Right lobe of liver (tissue), 6 donors: ENCODE measurements around the gene ANKRD63. TPM values are rescaled to one million over a fixed set of nuclear protein-coding genes. Genes with fewer than 3 reads are reported as not detected.
A peak's percentile ranks its signal among the peaks of the same experiment; 100 is the strongest.

Experiments used
- ATAC-seq, 4 donors: fragments of 200-7000 bp; cut with Tn5 transposase; one replicate each; pipeline ENCODE4 v1.9.1; 2020; ENCODE audit warnings: mild to moderate bottlenecking in 4 of 4, moderate library complexity in 4 of 4
- DNase-seq, 3 donors: peaks; one replicate each; pipeline ENCODE4 v3.0.0-alpha.2; 2020
- H3K27ac ChIP-seq, 3 donors: fragments of 200-600 bp; one replicate each; pipeline ENCODE4 v1.8.0; 2022
- H3K27me3 ChIP-seq, 2 donors: fragments of 200-600 bp; one replicate each; pipeline ENCODE4 v1.8.0; 2022
- H3K36me3 ChIP-seq, 4 donors: fragments of 200-600 bp; sonication (generic) in 1 of 4; one replicate each; pipeline versions ENCODE4 v1.5.1 to v1.8.0; 2017 to 2022; ENCODE audit warnings: control low read depth in 1 of 4
- H3K4me1 ChIP-seq, 4 donors: fragments of 200-600 bp; sonication (generic) in 1 of 4; one replicate each; pipeline versions ENCODE4 v1.5.1 to v1.8.0; 2017 to 2022; ENCODE audit warnings: control low read depth in 1 of 4
- H3K4me3 ChIP-seq, 3 donors: fragments of 200-600 bp; one replicate each; pipeline ENCODE4 v1.8.0; 2022
- H3K9me3 ChIP-seq, 4 donors: fragments of 200-600 bp; sonication (generic) in 1 of 4; one replicate each; pipeline versions ENCODE4 v1.5.1 to v1.8.0; 2017 to 2022; ENCODE audit warnings: control low read depth in 1 of 4
- POLR2A ChIP-seq: fragments of 450-650 bp; IDR thresholded peaks from one replicate; pipeline ENCODE4 v1.6.1; 2017; ENCODE audit warnings: antibody characterized with exemption, mild to moderate bottlenecking
- WGBS: methylation state at CpG from one replicate; pipeline ENCODE4 v1.1.6; 2018; ENCODE audit warnings: low coverage, low lambda C conversion rate; ENCODE audit not compliant: insufficient coverage; ENCODE audit errors: missing lambda C conversion rate; 5-methylcytosine and 5-hydroxymethylcytosine counted together
- intact Hi-C, 2 donors: fragments of 100-400 bp; cut with DNase I; formaldehyde crosslinking; loops; one replicate each; pipeline versions ENCODE4 v1.11.2 to v1.14.1; 2022
- total RNA-seq, 6 experiments: library from RNA; depleted of rRNA in 2 of 6; stranded (reverse); fragments of >200 nt in 2 of 6; fragmentation: NEBNext Ultra II Directional in 3 of 6; extraction: Animal tissue kit (Norgen Biotek cat#: 25700) in 3 of 6; gene quantifications; one replicate each; pipeline versions ENCODE4 v1.1.0 to v1.2.4, GENCODE V29; 2016 to 2023
- TF ChIP-seq, protein P1 (sequence below), 4 donors: fragments of 200-600 bp in 3 of 4; fragments of 450-650 bp in 1 of 4; IDR thresholded peaks; one replicate each; pipeline versions ENCODE4 v1.5.1 to v1.8.0; 2016 to 2022; ENCODE audit warnings: antibody characterized with exemption in 4 of 4, mild to moderate bottlenecking in 2 of 4
- donor health status: DM: no; HTN: yes; CAD: no.
- donor health status: DM: no; HTN: no; CAD: no.
- donor health status: DM: no; HTN: no; CAD: no.
- donor health status: DM: no; HTN: yes; CAD: no.
- donor health status: DM: no; HTN: yes; CAD: no.

The ANKRD63 gene
- total RNA-seq, 6 experiments from 2014 or later = 0.24 TPM; not detected in 5

DNA sequence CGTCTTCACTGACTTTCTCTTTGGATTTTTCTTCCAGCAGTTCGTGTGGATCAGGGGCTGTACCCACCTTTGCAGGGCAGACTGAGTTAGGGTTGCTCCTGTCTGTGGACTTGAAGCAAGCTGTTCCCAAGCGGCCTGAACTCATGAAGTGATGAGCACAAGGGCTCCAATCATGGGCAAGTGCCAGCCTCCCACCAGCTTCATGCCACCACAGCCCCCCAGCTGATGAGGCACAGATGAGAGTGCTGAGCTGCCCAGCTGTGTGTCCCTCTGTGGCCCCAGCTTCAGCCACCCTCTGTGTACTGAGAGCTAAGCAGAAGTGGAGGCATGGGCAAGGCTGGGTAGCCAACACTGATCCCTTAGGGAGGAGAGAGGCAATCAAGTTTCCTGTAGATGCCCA is 28.1 kb upstream of the ANKRD63 start:
- intact Hi-C loops = no loop called here
- Histone ChIP-seq H3K4me1 (no peaks in the 10 kb centered on the region), H3K27ac (no peak overlapping the region), H3K36me3 (no peaks in the 10 kb centered on the region), H3K27me3 (no peaks in the 10 kb centered on the region), H3K9me3 (no peaks in the 10 kb centered on the region), H3K4me3 (no peak overlapping the region)
- TF ChIP-seq POLR2A = no peak
- TF ChIP-seq, protein P1, sequence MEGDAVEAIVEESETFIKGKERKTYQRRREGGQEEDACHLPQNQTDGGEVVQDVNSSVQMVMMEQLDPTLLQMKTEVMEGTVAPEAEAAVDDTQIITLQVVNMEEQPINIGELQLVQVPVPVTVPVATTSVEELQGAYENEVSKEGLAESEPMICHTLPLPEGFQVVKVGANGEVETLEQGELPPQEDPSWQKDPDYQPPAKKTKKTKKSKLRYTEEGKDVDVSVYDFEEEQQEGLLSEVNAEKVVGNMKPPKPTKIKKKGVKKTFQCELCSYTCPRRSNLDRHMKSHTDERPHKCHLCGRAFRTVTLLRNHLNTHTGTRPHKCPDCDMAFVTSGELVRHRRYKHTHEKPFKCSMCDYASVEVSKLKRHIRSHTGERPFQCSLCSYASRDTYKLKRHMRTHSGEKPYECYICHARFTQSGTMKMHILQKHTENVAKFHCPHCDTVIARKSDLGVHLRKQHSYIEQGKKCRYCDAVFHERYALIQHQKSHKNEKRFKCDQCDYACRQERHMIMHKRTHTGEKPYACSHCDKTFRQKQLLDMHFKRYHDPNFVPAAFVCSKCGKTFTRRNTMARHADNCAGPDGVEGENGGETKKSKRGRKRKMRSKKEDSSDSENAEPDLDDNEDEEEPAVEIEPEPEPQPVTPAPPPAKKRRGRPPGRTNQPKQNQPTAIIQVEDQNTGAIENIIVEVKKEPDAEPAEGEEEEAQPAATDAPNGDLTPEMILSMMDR (IDR thresholded peaks at IDR 0.05) = no peak
- 20% methylated on average over 2 of the region's 3 CpGs for WGBS
- no peak for ATAC-seq
- DNase-seq = peak in 1 of 3 donors; percentile 30

GRCh38 chr15:40310001-40310959 is 27.4 kb upstream of the ANKRD63 start:
- intact Hi-C loops = no loop called here
- H3K4me1 ChIP-seq = no peaks in the 10 kb centered on the region
- no peak overlapping the region for H3K27ac ChIP-seq
- 8% methylated on average over 2 of the region's 4 CpGs for WGBS
- DNase-seq = peak; percentile 69 to 77 (median 72)
- TF ChIP-seq, protein P1 (IDR thresholded peaks at IDR 0.05) = peak; percentile 75 to 87 (median 80)
- TF ChIP-seq POLR2A = no peak
- H3K4me3 ChIP-seq = no peak overlapping the region
- no peaks in the 10 kb centered on the region for H3K36me3 ChIP-seq
- H3K9me3 ChIP-seq = no peaks in the 10 kb centered on the region
- ATAC-seq = peak; percentile 67 to 77 (median 72)
- no peaks in the 10 kb centered on the region for H3K27me3 ChIP-seq

DNA sequence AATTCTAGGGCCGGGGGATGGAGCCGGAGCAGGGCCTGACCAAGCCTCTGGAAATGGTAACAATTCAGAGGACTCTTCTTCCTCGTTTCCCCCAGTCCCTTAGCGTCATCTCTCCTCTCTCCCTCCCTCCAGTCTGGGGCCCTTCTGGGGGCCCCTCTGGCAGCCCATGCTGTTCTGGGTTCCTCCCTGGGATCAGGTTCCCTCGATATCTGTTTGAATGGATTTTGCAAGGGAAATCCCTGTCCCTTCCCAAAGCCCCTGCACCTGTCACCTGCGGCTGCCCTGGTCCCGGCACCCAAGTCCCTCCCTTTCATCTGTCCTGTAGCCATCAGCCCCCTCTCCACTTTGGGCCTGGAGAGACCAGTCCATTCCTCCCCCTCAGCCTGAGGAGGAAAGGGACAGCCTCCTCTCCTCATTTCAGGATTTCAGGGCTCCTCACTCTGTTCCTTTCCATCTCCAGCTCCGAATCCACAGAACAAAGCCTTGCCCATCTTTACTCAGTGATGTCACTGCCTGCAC is 26.5 kb upstream of the ANKRD63 start:
- no peak for TF ChIP-seq POLR2A
- TF ChIP-seq, protein P1 (IDR thresholded peaks at IDR 0.05) = no peak
- Histone ChIP-seq H3K4me1 (no peaks in the 10 kb centered on the region), H3K4me3 (no peak overlapping the region), H3K9me3 (no peaks in the 10 kb centered on the region), H3K27ac (no peak overlapping the region), H3K27me3 (no peaks in the 10 kb centered on the region), H3K36me3 (no peaks in the 10 kb centered on the region)
- ATAC-seq = no peak
- intact Hi-C loops = no loop called here
- WGBS = 72% methylated on average over 4 of the region's 8 CpGs
- peak in 1 of 3 donors; percentile 53 for DNase-seq

GRCh38 chr15:40307421-40308211 is 24.8 kb upstream of the ANKRD63 start, which contains the start of gene PLCB2:
TSS of gene PLCB2 (minus strand) at chr15:40307935. CDS start at chr15:40307672, 263 bp downstream.
- WGBS = 60% methylated on average over 3 of the region's 15 CpGs
- peak; percentile 60 to 71 (median 62) for ATAC-seq
- intact Hi-C loops = no loop called here

More at GRCh38 chr15:40307421-40308211, 24.8 kb upstream of the ANKRD63 start, which contains the start of gene PLCB2:
- DNase-seq = peak in 2 of 3 donors; percentile 62 to 74
- no peaks in the 10 kb centered on the region for H3K9me3 ChIP-seq
- no peaks in the 10 kb centered on the region for H3K36me3 ChIP-seq
- peak within 1 kb of the TSS; percentile 16 to 41 (median 20) for H3K4me3 ChIP-seq
- no peak for TF ChIP-seq POLR2A
- TF ChIP-seq, protein P1 (IDR thresholded peaks at IDR 0.05) = no peak
- peak within 1 kb of the TSS in 2 of 3 donors; percentile 67 to 76 for H3K27ac ChIP-seq
- no peaks in the 10 kb centered on the region for H3K27me3 ChIP-seq
- no peaks in the 10 kb centered on the region for H3K4me1 ChIP-seq
